ENCODE results near the gene CYP24A1.

The CYP24A1 gene

DNA sequence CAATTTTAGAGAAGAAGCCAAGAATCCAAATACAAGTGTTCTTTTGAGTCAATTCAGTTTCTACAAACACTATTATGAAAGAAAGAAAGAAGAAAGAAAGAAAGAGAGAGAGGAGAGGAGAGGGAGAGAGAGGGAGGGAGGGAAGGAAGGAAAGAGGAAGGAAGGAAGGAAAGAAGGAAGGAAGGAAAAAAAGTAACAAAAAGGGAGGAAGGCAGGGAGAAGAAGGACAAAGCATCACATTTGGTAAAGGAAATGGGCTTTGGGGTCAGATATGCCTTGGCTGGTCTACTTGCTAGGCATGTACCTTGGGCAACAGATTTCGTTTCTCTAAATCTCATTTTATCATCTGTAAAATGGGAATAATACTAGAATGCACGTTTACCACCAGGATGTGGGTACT is 54.0 kb downstream of the CYP24A1 start:
- TF ChIP-seq, protein P1, sequence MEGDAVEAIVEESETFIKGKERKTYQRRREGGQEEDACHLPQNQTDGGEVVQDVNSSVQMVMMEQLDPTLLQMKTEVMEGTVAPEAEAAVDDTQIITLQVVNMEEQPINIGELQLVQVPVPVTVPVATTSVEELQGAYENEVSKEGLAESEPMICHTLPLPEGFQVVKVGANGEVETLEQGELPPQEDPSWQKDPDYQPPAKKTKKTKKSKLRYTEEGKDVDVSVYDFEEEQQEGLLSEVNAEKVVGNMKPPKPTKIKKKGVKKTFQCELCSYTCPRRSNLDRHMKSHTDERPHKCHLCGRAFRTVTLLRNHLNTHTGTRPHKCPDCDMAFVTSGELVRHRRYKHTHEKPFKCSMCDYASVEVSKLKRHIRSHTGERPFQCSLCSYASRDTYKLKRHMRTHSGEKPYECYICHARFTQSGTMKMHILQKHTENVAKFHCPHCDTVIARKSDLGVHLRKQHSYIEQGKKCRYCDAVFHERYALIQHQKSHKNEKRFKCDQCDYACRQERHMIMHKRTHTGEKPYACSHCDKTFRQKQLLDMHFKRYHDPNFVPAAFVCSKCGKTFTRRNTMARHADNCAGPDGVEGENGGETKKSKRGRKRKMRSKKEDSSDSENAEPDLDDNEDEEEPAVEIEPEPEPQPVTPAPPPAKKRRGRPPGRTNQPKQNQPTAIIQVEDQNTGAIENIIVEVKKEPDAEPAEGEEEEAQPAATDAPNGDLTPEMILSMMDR (IDR thresholded peaks at IDR 0.05) = no peak
- TF ChIP-seq ZFX (IDR thresholded peaks at IDR 0.05; ENCODE audit: borderline replicate concordance) = no peak
- no peak overlapping the region for H3K27ac ChIP-seq

DNA sequence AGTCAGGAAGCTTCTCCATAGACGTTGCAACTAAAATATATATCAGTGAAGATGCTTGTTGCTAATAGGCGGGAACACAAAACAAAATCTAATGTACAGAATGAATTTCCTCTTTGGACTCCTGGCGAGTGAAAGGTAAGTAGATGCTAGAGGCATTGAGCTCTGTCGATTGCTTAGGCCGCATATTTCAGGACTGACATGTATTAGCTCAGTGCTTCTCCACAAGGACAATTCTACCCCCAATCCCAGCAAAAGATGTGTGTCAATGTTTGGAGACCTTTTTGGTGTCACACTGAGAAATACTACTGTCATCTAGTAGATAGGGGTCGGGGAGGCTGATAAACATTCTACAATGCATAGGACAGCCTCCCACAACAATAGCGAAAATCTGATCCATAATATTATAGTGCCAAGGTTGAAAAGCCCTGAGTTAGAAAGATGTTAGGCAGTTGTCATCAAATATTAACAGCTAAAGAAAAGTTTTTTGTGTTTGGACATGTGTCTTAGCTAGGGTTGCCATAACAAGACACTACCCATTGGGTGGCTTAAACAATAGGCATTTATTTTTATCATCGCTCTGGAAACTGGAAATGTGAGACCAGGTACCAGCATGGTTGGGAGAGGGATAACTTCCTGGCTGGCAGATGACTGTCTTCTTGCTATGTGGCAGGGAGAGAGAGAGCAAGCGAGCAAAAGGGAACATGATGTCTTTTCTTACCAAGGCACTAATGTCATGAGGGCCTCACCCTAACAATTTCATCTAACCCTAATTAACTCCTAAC is 55.4 kb downstream of the CYP24A1 start:
- H3K27ac ChIP-seq = no peak overlapping the region
- TF ChIP-seq ZFX (IDR thresholded peaks at IDR 0.05; ENCODE audit: borderline replicate concordance) = no peak

DNA sequence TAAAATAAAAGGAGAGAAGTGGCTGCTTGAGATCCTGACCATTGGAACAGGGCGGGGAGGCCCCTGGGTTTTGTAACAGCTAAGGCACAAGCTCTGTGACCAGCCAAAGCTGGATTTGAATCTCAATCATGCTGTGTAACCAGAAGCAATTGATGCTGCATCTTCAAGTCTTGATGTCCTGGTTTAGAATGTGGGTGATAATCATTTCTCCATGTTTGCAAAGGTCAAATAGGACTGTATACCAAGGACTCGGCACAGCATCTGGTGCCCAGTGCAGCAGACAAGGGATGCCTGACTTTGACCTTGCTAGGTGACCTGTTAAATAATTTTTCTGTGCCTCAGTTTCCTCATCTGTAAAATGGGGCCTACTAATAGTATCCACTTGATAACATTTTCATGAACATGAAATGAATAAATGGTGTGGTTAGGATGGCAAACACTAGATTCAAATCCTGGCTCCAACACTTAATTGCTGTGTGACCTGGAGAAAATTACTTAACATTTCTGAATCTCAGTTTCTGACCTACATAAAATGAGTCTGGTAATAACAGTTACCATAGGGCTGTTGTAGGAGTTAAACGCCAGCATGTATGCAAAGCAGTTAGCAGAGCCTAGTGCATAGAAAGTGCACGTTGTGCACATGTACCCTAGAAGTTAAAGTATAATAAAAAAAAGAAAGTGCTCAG is 57.1 kb downstream of the CYP24A1 start:
- no peak for TF ChIP-seq ZFX (IDR thresholded peaks at IDR 0.05; ENCODE audit: borderline replicate concordance)
- TF ChIP-seq, protein P1 (IDR thresholded peaks at IDR 0.05) = no peak
- H3K27ac ChIP-seq = no peak overlapping the region

DNA sequence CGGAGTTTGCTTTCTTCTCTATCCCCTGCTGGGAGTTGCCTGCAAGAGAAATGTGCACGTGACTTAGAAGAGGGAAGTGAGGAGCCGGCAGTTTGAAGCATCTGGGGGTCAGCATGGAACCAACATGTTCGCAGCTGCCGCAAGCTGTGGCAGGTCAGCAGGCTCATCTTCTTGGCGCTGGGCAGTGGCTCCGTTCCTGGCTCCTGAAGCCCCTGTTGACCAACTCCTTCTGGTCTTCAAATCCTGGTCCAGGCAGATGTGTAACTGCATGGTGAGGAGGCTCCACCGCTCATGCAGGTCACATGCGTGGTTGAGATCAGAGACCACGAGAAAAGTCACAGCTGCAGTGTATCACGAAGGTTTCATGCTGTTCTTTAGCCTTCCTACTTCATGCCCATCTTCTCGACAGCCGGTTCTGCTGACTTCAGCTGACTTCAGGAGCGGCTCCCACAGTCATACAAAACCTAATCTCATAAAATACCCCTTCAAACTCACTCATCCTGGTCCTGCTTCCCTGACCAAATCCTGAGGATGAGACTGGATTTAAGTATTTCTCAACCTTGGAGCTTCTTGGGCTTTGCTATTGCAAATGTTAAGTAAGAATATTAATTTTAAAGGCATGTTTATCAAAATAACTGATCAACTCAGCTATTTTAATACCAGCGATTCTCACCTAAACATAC is 58.5 kb downstream of the CYP24A1 start:
- TF ChIP-seq ZFX (IDR thresholded peaks at IDR 0.05; ENCODE audit: borderline replicate concordance) = no peak
- TF ChIP-seq, protein P1 (IDR thresholded peaks at IDR 0.05) = no peak
- H3K27ac ChIP-seq = no peak overlapping the region

DNA sequence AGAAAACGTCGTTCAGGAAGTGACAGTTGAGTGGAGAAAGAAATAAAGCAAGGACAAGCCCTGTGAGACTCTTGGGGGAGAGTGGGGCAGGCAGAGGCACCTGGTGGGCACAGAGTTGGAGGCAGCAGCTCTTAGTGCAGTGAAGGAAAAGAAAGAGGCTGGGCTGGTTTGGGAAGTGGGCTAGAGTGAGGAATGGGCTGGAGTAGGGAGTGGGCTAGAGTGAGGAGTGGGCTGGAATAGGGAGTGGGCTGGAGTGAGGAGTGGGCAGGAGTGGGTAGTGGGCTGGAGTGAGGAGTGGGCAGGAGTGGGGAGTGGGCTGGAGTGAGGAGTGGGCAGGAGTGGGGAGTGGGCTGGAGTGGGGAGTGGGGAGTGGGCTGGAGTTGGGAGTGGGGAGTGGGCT is 59.7 kb downstream of the CYP24A1 start:
- no peak overlapping the region for H3K27ac ChIP-seq
- TF ChIP-seq, protein P1 (IDR thresholded peaks at IDR 0.05) = no peak
- TF ChIP-seq ZFX (IDR thresholded peaks at IDR 0.05; ENCODE audit: borderline replicate concordance) = no peak

DNA sequence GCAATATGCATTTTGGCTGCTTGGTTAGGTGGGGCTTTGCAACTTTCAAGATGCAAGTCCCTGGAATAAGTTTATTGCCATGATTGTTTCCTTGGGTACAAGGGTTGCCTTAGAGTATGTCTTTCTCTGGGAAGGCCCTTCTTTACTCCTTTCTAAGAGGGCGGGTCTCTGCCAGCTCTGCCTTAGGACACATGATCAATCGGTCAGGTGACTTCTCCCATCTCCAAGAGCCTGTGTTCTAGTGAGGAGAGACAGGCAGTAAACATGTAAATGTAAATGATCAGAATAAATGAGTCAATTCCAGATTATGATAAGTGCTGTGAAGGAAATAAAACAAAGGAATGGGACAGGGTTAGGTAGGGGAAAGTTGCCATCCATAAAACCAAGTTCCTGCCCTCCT is 60.2 kb downstream of the CYP24A1 start:
- TF ChIP-seq, protein P1 (IDR thresholded peaks at IDR 0.05) = no peak
- TF ChIP-seq ZFX (IDR thresholded peaks at IDR 0.05; ENCODE audit: borderline replicate concordance) = no peak
- no peak overlapping the region for H3K27ac ChIP-seq

DNA sequence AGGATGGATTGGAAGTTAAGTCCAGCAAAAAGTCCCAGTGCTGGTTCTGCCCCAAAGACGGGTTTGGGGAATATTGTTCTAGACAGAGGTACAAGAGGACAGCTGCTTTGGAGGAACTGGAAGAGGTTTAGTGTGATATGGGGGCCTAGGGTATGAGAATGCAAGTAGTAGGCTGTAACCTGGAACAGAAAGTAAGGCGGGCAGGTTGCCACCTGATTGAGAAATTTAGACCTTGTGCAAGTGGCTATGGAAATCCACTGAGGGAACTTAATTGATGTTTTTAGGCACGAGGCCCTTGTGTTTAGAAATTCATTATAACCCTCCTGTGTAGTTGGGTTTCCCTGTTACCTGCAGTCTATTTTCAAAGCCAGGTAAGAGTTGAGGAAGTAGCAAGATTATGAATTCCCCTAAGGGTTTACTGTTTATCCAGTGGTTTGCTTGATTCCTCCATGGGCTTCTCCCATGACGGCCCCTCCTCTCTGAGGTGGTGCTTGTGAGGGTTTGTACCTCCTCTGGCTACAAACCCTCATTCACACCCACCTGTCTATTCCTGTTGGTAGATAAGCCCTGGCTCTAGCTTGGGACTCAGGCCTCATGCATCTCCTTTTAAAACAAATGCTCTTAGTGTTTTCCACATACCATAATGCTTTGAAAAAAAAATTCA is 61.4 kb downstream of the CYP24A1 start:
- TF ChIP-seq ZFX (IDR thresholded peaks at IDR 0.05; ENCODE audit: borderline replicate concordance) = no peak
- TF ChIP-seq, protein P1 (IDR thresholded peaks at IDR 0.05) = no peak
- H3K27ac ChIP-seq = no peak overlapping the region

All from 22Rv1 (cell line).